Measurements from ENCODE around the gene INPP5A.
"Not testable (repeated sequence)": the region's sequence is repeated elsewhere in the genome, so short reads cannot be mapped to it uniquely, and the experiment has no call there.

INPP5A gene

GRCh38 chr10:132792099-132792498, 254.5 kb downstream of the INPP5A start:
- not testable (repeated sequence) for H2BK15ac ChIP-seq (replicated peaks; ENCODE audit: low read depth); H3K4ac ChIP-seq (ENCODE audit: low read depth, low read length); H4K5ac ChIP-seq (ENCODE audit: low read length); H3K18ac ChIP-seq (ENCODE audit: low read length); H3K27ac ChIP-seq (ENCODE audit: low read depth, low read length); H3K79me2 ChIP-seq (ENCODE audit: control insufficient read depth, insufficient read depth, low read length); H2AK5ac ChIP-seq (ENCODE audit: low read length); H3K4me3 ChIP-seq (ENCODE audit: low read length); H3K79me1 ChIP-seq (ENCODE audit: low read length); H4K8ac ChIP-seq (ENCODE audit: low read depth, low read length); H3K56ac ChIP-seq (ENCODE audit: low read length); H3K36me3 ChIP-seq (ENCODE audit: control insufficient read depth, insufficient read depth, low read length); H2BK120ac ChIP-seq (ENCODE audit: low read depth, low read length); H3K9ac ChIP-seq (ENCODE audit: low read length); DNase-seq; H3K4me1 ChIP-seq (ENCODE audit: control insufficient read depth, low read depth, low read length); H2BK5ac ChIP-seq (ENCODE audit: low read length); H3K23ac ChIP-seq (ENCODE audit: low read length); H3K4me2 ChIP-seq (ENCODE audit: low read length)
- H3K27me3 ChIP-seq (ENCODE audit: insufficient read depth, low read length, poor library complexity) = peaks cover 28% of the 10 kb centered on the region
- WGBS (ENCODE audit: extremely low coverage, insufficient coverage, low lambda C conversion rate) = no CpG with 5 or more reads among the region's 33 CpGs

GRCh38 chr10:132792796-132793195, 255.2 kb downstream of the INPP5A start:
- H3K23ac ChIP-seq (ENCODE audit: low read length) = no peak overlapping the region
- H3K79me2 ChIP-seq (ENCODE audit: control insufficient read depth, insufficient read depth, low read length) = no peaks in the 10 kb centered on the region
- no peak overlapping the region for H2AK5ac ChIP-seq (ENCODE audit: low read length)
- no peak overlapping the region for H3K4me2 ChIP-seq (ENCODE audit: low read length)
- no peak overlapping the region for H3K27ac ChIP-seq (ENCODE audit: low read depth, low read length)
- H4K8ac ChIP-seq (ENCODE audit: low read depth, low read length) = no peak overlapping the region
- no peaks in the 10 kb centered on the region for H3K4me1 ChIP-seq (ENCODE audit: control insufficient read depth, low read depth, low read length)
- H3K56ac ChIP-seq (ENCODE audit: low read length) = no peak overlapping the region
- DNase-seq = no peak
- H3K27me3 ChIP-seq (ENCODE audit: insufficient read depth, low read length, poor library complexity) = peaks cover 23% of the 10 kb centered on the region
- H2BK5ac ChIP-seq (ENCODE audit: low read length) = no peak overlapping the region
- no peak overlapping the region for H4K5ac ChIP-seq (ENCODE audit: low read length)
- no peaks in the 10 kb centered on the region for H3K36me3 ChIP-seq (ENCODE audit: control insufficient read depth, insufficient read depth, low read length)
- no peak overlapping the region for H3K4me3 ChIP-seq (ENCODE audit: low read length)
- H3K4ac ChIP-seq (ENCODE audit: low read depth, low read length) = no peak overlapping the region
- H3K18ac ChIP-seq (ENCODE audit: low read length) = no peak overlapping the region
- H3K9ac ChIP-seq (ENCODE audit: low read length) = no peak overlapping the region
- no peak overlapping the region for H2BK120ac ChIP-seq (ENCODE audit: low read depth, low read length)
- H3K79me1 ChIP-seq (ENCODE audit: low read length) = no peaks in the 10 kb centered on the region
- no peak overlapping the region for H2BK15ac ChIP-seq (replicated peaks; ENCODE audit: low read depth)
- WGBS (ENCODE audit: extremely low coverage, insufficient coverage, low lambda C conversion rate) = no CpG with 5 or more reads among the region's 17 CpGs

GRCh38 chr10:132793213-132793612, 255.6 kb downstream of the INPP5A start:
- Histone ChIP-seq H3K23ac (ENCODE audit: low read length) (no peak overlapping the region), H3K4me3 (ENCODE audit: low read length) (no peak overlapping the region), H3K4me1 (ENCODE audit: control insufficient read depth, low read depth, low read length) (no peaks in the 10 kb centered on the region), H3K79me1 (ENCODE audit: low read length) (no peaks in the 10 kb centered on the region), H3K56ac (ENCODE audit: low read length) (no peak overlapping the region), H3K27me3 (ENCODE audit: insufficient read depth, low read length, poor library complexity) (peaks cover 19% of the 10 kb centered on the region), H3K9ac (ENCODE audit: low read length) (no peak overlapping the region), H4K5ac (ENCODE audit: low read length) (no peak overlapping the region), H3K18ac (ENCODE audit: low read length) (no peak overlapping the region), H3K36me3 (ENCODE audit: control insufficient read depth, insufficient read depth, low read length) (no peaks in the 10 kb centered on the region), H3K79me2 (ENCODE audit: control insufficient read depth, insufficient read depth, low read length) (no peaks in the 10 kb centered on the region), H2BK120ac (ENCODE audit: low read depth, low read length) (no peak overlapping the region), H3K4ac (ENCODE audit: low read depth, low read length) (no peak overlapping the region), H4K8ac (ENCODE audit: low read depth, low read length) (no peak overlapping the region), H3K27ac (ENCODE audit: low read depth, low read length) (no peak overlapping the region), H2BK5ac (ENCODE audit: low read length) (no peak overlapping the region), H2AK5ac (ENCODE audit: low read length) (no peak overlapping the region), H3K4me2 (ENCODE audit: low read length) (no peak overlapping the region), H2BK15ac (replicated peaks; ENCODE audit: low read depth) (no peak overlapping the region)
- WGBS (ENCODE audit: extremely low coverage, insufficient coverage, low lambda C conversion rate) = no CpG with 5 or more reads among the region's 9 CpGs
- DNase-seq = no peak

GRCh38 chr10:132793871-132794849, 256.6 kb downstream of the INPP5A start:
- no peak overlapping the region for H3K4ac ChIP-seq (ENCODE audit: low read depth, low read length)
- no peak overlapping the region for H4K8ac ChIP-seq (ENCODE audit: low read depth, low read length)
- H3K18ac ChIP-seq (ENCODE audit: low read length) = no peak overlapping the region
- no peak overlapping the region for H2BK5ac ChIP-seq (ENCODE audit: low read length)
- no CpG with 5 or more reads among the region's 57 CpGs for WGBS (ENCODE audit: extremely low coverage, insufficient coverage, low lambda C conversion rate)
- no peak overlapping the region for H3K56ac ChIP-seq (ENCODE audit: low read length)
- H3K79me1 ChIP-seq (ENCODE audit: low read length) = no peaks in the 10 kb centered on the region
- no peak overlapping the region for H3K27ac ChIP-seq (ENCODE audit: low read depth, low read length)
- no peak overlapping the region for H3K23ac ChIP-seq (ENCODE audit: low read length)
- H2AK5ac ChIP-seq (ENCODE audit: low read length) = no peak overlapping the region
- H3K36me3 ChIP-seq (ENCODE audit: control insufficient read depth, insufficient read depth, low read length) = no peaks in the 10 kb centered on the region
- H2BK120ac ChIP-seq (ENCODE audit: low read depth, low read length) = no peak overlapping the region
- peaks cover 11% of the 10 kb centered on the region for H3K27me3 ChIP-seq (ENCODE audit: insufficient read depth, low read length, poor library complexity)
- no peak overlapping the region for H2BK15ac ChIP-seq (replicated peaks; ENCODE audit: low read depth)
- DNase-seq = no peak
- no peak overlapping the region for H4K5ac ChIP-seq (ENCODE audit: low read length)
- no peak overlapping the region for H3K4me2 ChIP-seq (ENCODE audit: low read length)
- H3K9ac ChIP-seq (ENCODE audit: low read length) = no peak overlapping the region
- no peaks in the 10 kb centered on the region for H3K79me2 ChIP-seq (ENCODE audit: control insufficient read depth, insufficient read depth, low read length)
- no peak overlapping the region for H3K4me3 ChIP-seq (ENCODE audit: low read length)
- no peaks in the 10 kb centered on the region for H3K4me1 ChIP-seq (ENCODE audit: control insufficient read depth, low read depth, low read length)

GRCh38 chr10:132796846-132797245, 259.3 kb downstream of the INPP5A start:
- no peak overlapping the region for H3K4ac ChIP-seq (ENCODE audit: low read depth, low read length)
- H2BK15ac ChIP-seq (replicated peaks; ENCODE audit: low read depth) = no peak overlapping the region
- H3K79me2 ChIP-seq (ENCODE audit: control insufficient read depth, insufficient read depth, low read length) = no peaks in the 10 kb centered on the region
- DNase-seq = no peak
- H3K18ac ChIP-seq (ENCODE audit: low read length) = no peak overlapping the region
- no peak overlapping the region for H3K4me3 ChIP-seq (ENCODE audit: low read length)
- WGBS (ENCODE audit: extremely low coverage, insufficient coverage, low lambda C conversion rate) = no CpG with 5 or more reads among the region's 21 CpGs
- H3K79me1 ChIP-seq (ENCODE audit: low read length) = no peaks in the 10 kb centered on the region
- H4K5ac ChIP-seq (ENCODE audit: low read length) = no peak overlapping the region
- H3K27ac ChIP-seq (ENCODE audit: low read depth, low read length) = no peak overlapping the region
- no peak overlapping the region for H3K4me2 ChIP-seq (ENCODE audit: low read length)
- H2AK5ac ChIP-seq (ENCODE audit: low read length) = no peak overlapping the region
- no peak overlapping the region for H2BK120ac ChIP-seq (ENCODE audit: low read depth, low read length)
- H4K8ac ChIP-seq (ENCODE audit: low read depth, low read length) = no peak overlapping the region
- H3K23ac ChIP-seq (ENCODE audit: low read length) = no peak overlapping the region
- H3K56ac ChIP-seq (ENCODE audit: low read length) = no peak overlapping the region
- H3K27me3 ChIP-seq (ENCODE audit: insufficient read depth, low read length, poor library complexity) = no peaks in the 10 kb centered on the region
- no peaks in the 10 kb centered on the region for H3K36me3 ChIP-seq (ENCODE audit: control insufficient read depth, insufficient read depth, low read length)
- no peak overlapping the region for H2BK5ac ChIP-seq (ENCODE audit: low read length)
- H3K4me1 ChIP-seq (ENCODE audit: control insufficient read depth, low read depth, low read length) = no peaks in the 10 kb centered on the region
- no peak overlapping the region for H3K9ac ChIP-seq (ENCODE audit: low read length)

Data from mesendoderm (in vitro differentiated cells).